Measurements from ENCODE around the gene C3orf20. TPM values are rescaled to one million over a fixed set of nuclear protein-coding genes. Genes with fewer than 3 reads are reported as not detected.
"Not testable (repeated sequence)": the region's sequence is repeated elsewhere in the genome, so short reads cannot be mapped to it uniquely, and the experiment has no call there.

The C3orf20 gene
- total RNA-seq, 1 experiment from 2014 or later, result 0.05 TPM

- DNase-seq (ENCODE audit: low read depth), result not testable (repeated sequence)
Measured at GRCh38 chr3:14752979-14753378, 78.0 kb downstream of the C3orf20 start.

DNA sequence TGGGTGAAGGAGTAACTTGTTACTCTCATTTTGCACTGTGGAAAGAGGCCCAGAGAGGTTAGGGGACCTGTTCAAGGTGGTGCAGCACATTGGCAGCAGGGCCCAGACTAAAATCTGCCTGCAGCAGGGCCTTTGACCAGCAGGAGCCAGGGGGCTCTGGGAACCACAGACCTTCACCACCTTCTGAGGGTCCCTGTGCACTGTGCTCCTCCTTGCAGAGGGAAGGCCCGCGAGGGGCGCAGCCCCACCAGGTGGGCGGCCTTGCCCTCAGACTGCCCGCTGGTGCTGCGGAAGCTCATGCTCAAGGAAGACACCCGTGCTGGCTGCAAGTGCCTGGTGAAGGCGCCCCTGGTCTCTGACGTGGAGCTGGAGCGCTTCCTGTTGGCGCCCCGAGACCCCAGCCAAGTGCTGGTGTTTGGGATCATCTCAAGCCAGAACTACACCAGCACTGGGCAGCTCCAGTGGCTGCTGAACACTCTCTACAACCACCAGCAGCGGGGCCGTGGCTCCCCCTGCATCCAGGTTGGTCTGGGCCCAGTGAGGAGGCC is 82.3 kb downstream of the C3orf20 start:
- no peak for DNase-seq (ENCODE audit: low read depth)

DNA sequence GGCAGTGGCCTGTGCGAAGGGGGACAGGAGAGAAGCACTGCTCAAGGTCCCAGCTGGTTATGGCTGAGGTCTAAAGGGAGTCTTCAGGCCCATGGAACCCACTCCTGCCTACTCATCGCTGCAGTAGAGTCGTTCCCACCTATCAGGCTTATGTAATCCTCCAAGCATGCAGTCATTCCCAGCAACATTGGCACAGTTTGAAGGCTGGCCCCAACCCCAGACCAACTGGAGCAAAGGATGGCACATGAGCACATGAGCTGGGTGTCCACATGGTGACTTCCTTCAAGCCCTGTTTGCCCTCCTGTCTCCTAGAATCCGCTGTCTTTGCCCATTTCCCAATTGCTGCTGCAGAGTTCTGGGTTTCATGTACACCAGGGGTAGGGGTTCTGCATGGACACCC is 83.4 kb downstream of the C3orf20 start:
- no peak for DNase-seq (ENCODE audit: low read depth)

DNA sequence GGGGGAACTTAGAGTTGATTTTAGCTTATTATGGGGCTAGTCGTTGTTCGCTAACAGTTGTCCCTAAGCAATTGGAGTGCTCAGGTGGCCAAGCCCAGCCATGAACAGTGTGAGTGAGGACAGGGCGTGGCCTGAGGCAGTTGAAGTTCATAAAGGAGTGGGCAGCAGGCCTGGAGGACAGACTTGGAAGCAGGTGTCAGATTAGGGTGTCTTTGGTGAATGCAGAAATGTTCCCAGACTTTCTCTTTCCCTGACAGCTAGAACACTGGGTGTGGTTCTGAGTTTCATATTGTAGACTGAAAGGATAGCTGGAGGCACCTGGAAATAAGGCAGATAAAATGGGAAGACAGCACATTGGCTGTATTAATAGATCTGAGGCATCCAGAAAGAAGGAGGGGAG is 84.0 kb downstream of the C3orf20 start:
- no peak for DNase-seq (ENCODE audit: low read depth)

GRCh38 chr3:14760185-14760584 is 85.2 kb downstream of the C3orf20 start:
- no peak for DNase-seq (ENCODE audit: low read depth)

DNA sequence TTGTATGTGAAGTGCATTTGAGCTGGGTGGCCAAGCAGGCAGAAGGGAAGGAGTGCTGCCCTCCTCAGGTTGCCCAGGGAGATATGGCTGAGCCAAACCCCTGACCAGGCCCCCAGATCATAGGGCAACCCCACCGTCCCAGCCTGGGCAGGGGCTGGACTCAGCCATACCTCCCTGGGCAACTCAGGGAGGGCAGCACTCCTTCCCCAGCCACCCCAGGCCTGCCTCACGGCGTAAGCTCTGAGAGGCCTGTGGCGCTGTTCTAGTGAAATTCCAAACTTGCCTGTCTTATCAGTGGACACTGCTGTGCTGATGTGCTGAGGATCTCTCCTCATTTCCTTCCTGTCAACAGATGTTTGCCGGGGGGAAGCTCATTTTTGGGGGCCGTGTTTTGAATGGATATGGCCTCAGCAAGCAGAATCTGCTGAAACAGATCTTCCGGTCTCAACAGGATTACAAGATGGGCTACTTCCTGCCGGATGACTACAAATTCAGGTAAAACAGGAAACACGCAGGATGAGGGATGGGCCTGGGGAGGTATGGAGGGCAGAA is 86.3 kb downstream of the C3orf20 start:
- no peak for DNase-seq (ENCODE audit: low read depth)

- DNase-seq (ENCODE audit: low read depth), result no peak
Measured at GRCh38 chr3:14761866-14762265, 86.9 kb downstream of the C3orf20 start.

GRCh38 chr3:14762701-14763100 is 87.8 kb downstream of the C3orf20 start:
- no peak for DNase-seq (ENCODE audit: low read depth)

DNA sequence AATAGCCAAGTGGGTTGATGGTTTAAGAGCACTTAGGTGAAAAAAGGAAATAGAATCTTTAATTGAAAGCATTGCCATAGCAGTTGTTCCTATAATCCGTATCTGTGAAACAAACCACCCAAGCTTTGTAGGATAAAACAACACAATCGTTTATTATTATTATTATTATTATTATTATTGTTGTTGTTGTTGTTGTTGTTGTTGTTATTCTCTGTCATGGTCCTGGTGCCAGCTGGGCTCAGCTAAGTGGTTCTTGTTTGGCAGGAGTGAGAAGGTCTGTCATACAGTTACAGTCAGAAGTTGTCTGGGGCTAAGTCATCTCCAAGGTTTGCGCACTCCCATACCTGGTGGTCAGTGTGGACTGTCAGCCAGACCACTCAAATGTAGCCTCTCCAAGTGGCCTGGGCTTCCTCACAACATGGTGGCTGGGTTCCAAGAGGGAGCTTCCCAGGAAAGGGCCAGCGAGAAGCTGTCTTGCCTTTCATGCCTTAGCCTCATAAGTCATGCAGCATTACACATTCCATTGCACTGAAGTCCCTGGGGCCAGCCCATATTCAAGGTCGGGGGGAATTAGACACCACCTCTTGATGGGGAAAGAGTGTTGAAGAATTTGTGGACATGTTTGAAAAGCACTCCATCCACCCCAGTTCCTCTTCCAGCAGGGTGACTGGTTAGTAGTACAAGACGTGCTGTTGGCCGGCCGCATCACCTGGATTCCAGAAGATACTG is 89.6 kb downstream of the C3orf20 start:
- no peak for DNase-seq (ENCODE audit: low read depth)

DNA sequence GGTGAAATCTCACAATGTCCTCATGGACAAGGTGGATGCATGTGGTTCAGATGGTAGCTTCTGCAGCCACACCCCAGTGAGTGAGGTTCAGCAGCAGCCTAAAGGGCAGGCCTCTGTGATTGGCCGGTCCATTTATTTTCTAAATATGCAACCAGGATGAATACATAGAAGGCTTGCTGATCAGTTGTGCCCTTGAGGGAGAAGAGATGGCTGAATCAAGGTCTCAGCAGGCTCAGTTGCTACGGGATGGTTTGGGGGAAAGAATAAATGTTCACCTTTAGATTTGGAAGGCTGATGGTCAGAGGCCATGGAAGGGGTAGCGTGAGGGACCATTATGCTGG is 90.1 kb downstream of the C3orf20 start:
- DNase-seq (ENCODE audit: low read depth), result no peak

DNA sequence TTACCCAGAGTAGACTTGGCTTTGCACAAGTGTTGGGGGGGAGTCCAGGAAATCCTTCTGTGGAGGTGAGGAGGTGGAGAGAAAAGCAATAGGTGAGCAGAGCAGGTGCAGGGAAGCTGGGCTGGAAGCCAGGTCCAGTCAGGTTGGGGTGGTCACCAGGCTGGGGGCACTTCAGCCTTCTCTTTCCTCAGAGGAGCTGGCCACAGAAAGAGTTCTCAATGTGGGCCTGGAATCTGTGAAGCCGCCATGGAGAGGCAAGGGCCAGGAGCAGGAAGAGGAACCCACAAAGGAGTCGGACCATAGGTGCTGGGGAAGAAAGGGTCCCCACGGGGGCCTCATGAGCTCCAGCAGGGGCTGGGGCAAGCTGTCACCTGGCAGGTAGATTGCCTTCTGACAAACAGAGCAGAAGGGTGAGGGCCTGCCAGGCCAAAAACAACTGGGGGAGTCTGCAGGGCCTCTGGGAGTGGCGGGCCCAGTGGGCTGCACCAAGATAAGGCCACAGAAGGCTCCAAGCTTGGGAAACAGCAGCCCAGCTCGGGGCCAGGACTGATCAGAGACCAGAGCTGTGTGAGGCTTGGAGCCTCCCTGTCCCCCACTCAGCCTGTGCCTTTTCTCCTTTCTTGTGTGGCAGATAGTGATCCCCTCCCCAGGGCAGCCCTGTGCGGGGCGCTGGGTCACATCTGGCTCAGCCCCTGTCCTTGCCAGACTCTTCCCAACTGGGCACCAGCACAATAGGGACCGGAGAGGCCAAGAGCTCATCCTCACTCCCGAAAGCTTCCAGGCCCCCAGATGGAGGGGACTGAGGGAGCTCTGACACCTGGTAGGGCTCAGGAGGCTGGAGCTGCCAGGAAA is 90.9 kb downstream of the C3orf20 start:
- no peak for DNase-seq (ENCODE audit: low read depth)

GRCh38 chr3:14766428-14767244 is 91.7 kb downstream of the C3orf20 start:
- DNase-seq (ENCODE audit: low read depth), result no peak

DNA sequence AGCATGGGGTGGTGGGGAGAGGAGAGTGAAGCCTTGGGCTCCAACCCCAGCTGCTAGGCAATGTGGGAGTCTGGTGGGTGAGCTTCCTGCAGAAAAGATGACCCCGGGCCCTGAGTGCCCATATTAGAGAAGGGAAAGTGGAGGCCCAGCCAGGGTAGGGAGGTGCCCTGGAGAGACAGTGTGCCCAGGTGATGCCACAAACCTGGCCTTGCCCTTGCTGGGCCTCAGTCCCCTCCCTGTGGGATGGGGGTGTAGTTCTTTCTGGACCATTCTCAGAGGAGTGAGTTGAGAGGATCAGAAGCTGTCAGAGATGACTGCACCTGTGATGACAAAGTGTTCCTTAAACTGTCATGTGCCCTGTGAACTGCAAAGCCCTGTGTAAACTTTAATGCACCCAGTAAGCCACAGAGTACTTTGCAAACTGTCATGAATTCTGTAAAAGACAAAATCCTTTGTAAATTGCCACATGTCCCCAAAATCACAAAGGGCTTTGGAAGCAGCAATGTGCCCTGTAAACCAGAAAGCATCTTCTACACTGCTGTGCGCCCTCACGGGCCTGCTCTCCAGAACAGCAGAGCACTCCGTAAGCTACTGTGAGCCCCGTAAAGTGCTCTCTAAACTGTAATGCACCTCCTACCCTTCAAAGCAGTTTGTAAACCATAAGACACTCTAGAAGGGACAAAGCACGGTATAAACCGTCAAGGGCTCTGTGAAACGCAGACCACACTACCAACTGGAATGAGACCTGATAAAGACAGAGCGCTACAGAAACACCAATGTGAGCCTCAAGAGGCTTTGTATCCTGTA is 92.5 kb downstream of the C3orf20 start:
- no peak for DNase-seq (ENCODE audit: low read depth)

DNA sequence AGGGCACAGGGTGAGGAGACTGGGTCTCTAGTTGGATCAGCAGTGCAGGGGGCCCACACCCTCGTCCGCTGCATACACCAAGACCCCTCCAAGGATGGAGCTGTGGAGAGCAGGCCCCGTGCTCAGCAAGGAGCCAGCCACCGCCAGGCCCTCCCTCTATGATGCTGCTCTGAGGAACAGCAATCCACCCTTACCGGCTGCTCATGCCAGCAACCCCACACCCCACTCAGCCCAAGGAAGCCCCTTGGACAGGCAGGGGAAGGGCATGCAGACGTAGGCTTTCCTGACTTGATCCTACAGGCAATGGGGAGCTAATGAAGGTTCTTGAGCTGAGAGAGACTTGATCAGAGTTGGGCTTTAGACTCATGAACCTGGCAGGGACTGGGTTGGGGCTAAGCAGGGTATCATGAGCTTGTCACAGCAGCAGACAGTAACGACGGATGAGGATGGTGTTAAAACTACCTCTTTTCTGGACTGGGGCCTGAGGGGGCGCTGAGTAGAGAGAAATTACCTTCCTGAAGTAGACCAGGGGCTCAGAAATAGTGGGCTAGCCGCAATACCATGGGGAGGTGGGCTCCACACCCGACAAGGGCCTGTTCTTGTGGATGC is 93.3 kb downstream of the C3orf20 start:
- DNase-seq (ENCODE audit: low read depth), result no peak

- DNase-seq (ENCODE audit: low read depth), result no peak
Measured at GRCh38 chr3:14768881-14769280, 93.9 kb downstream of the C3orf20 start.

- DNase-seq (ENCODE audit: low read depth), result no peak
Measured at GRCh38 chr3:14769544-14770325, 94.8 kb downstream of the C3orf20 start.

DNA sequence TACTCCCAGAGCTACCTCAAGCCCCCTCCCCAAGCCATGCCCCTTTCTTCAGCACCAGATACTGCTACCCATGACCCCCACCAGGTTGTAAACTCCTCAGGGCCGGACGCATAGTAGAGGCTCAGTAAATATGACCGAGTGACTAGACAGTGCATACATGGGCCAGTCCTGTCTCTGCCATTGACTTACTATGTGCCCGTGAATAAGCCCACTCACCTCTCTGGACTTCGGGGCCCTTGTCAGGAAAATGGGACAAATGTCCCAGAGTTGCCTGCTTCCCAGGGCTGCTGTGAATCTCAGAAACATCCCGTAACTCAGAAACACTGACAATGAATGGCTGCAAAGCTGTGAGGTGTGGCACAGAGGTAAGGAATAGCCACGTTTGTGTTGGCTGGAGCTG is 95.7 kb downstream of the C3orf20 start:
- DNase-seq (ENCODE audit: low read depth), result no peak

- no peak for DNase-seq (ENCODE audit: low read depth)
Measured at GRCh38 chr3:14771593-14772497, 96.9 kb downstream of the C3orf20 start.

Data from HT1080 (cell line).